GM12878 (cell line): ENCODE measurements around the gene PDE7B. TPM values are rescaled to one million over a fixed set of nuclear protein-coding genes. Genes with fewer than 3 reads are reported as not detected.

ENCODE experiments used
- ATAC-seq: fragments of 200-7000 bp; cut with Tn5 transposase; 3 replicates; pipeline ENCODE4 v1.9.1; 2020; ENCODE audit warnings: mild to moderate bottlenecking, moderate library complexity
- BruUV-seq: library from RNA; stranded (reverse); fragments of 400-500 nt; replicated peaks from 2 replicates; lab custom pipeline; 2021; lab: Mats Ljungman, UMichigan
- CTCF ChIA-PET: fragments of 300-600 bp; sonication (Branson Sonifier 250); formaldehyde crosslinking; extraction: SDS; loops from one replicate; lab custom pipeline; 2021; ENCODE audit warnings: inconsistent platforms; lab: Yijun Ruan, JAX
- POLR2A ChIA-PET: fragments of 350-600 bp; formaldehyde crosslinking; extraction: SDS; loops from one replicate; lab custom pipeline; 2021; ENCODE audit warnings: inconsistent platforms; lab: Charles Lee
- RAD21 ChIA-PET: fragments of 300-600 bp; sonication (Branson Sonifier 250); formaldehyde crosslinking; loops from one replicate; lab custom pipeline; 2023; ENCODE audit warnings: antibody characterized with exemption; ENCODE audit not compliant: unreplicated experiment; lab: Charles Lee
- SMC1A ChIA-PET: fragments of 300-600 bp; sonication (Branson Sonifier 250); formaldehyde crosslinking; loops from one replicate; lab custom pipeline; 2023; ENCODE audit not compliant: unreplicated experiment, uncharacterized antibody; lab: Charles Lee
- DNase-seq: peaks from one replicate; pipeline ENCODE4 v3.0.0-alpha.2; 2011; ENCODE audit warnings: low read depth, low spot score
- FAIRE-seq: peaks from 3 replicates; lab custom pipeline; 2011; peaks lifted over from hg19 to GRCh38; lab: Jason Lieb, UNC
- H2AFZ ChIP-seq: 2 replicates; pipeline ENCODE4 v1.6.0; 2011; ENCODE audit warnings: low read depth, low read length, control low read depth; ENCODE audit not compliant: control insufficient read depth
- H3K27ac ChIP-seq: 2 replicates; pipeline ENCODE4 v1.5.1; 2011; ENCODE audit warnings: control low read depth; ENCODE audit not compliant: control insufficient read depth, insufficient read depth
- H3K27me3 ChIP-seq, 2 experiments: replicated peaks in 1 of 2; 2 replicates each; pipeline versions ENCODE4 v1.6.0 to v1.6.1; 2011; ENCODE audit warnings: low read length in 1 of 2; ENCODE audit not compliant: control insufficient read depth in 2 of 2, insufficient read depth in 2 of 2
- H3K36me3 ChIP-seq, 2 experiments: 2 replicates each; pipeline ENCODE4 v1.5.1; 2011; ENCODE audit warnings: low read length in 1 of 2; ENCODE audit not compliant: control insufficient read depth in 2 of 2, insufficient read depth in 2 of 2
- H3K4me1 ChIP-seq: 2 replicates; pipeline ENCODE4 v1.6.1; 2011; ENCODE audit warnings: mild to moderate bottlenecking, low read length, moderate library complexity, mixed read lengths; ENCODE audit not compliant: control insufficient read depth, insufficient read depth
- H3K4me2 ChIP-seq: 2 replicates; pipeline ENCODE4 v1.6.0; 2011; ENCODE audit warnings: control low read depth; ENCODE audit not compliant: control insufficient read depth, insufficient read depth
- H3K4me3 ChIP-seq: fragments of 200-600 bp; sonication (generic); 2 replicates; pipeline ENCODE4 v1.5.1; 2016
- H3K79me2 ChIP-seq: 2 replicates; pipeline ENCODE4 v1.6.0; 2011; ENCODE audit warnings: low read length; ENCODE audit not compliant: control insufficient read depth, insufficient read depth
- H3K9ac ChIP-seq: 2 replicates; pipeline ENCODE4 v1.8.0; 2011; ENCODE audit warnings: low read length, control low read depth, mixed read lengths; ENCODE audit not compliant: control insufficient read depth, insufficient read depth
- H3K9me3 ChIP-seq: replicated peaks from 3 replicates; pipeline ENCODE4 v1.5.1; 2011; ENCODE audit warnings: mild to moderate bottlenecking, low read length; ENCODE audit not compliant: control insufficient read depth, insufficient read depth
- H4K20me1 ChIP-seq: 2 replicates; pipeline ENCODE4 v1.6.0; 2011; ENCODE audit not compliant: control insufficient read depth, insufficient read depth
- CBX5 ChIP-seq: sonication (generic); IDR thresholded peaks from 2 replicates; pipeline ENCODE4 v1.6.1; 2016; ENCODE audit warnings: low read depth, moderate library complexity, mild to moderate bottlenecking, inconsistent platforms
- MTA3 ChIP-seq: IDR thresholded peaks from 2 replicates; pipeline ENCODE4 v1.6.1; 2012; ENCODE audit warnings: low read length, inconsistent platforms, borderline replicate concordance
- PAX5 ChIP-seq: IDR thresholded peaks from 2 replicates; pipeline ENCODE4 v1.6.1; 2011; ENCODE audit warnings: low read depth, low read length, borderline replicate concordance
- POU2F2 ChIP-seq: IDR thresholded peaks from 3 replicates; pipeline ENCODE4 v1.6.1; 2011; ENCODE audit warnings: low read depth, mild to moderate bottlenecking, low read length, borderline replicate concordance
- TBL1XR1 ChIP-seq: IDR thresholded peaks from 2 replicates; pipeline ENCODE4 v1.6.1; 2012; ENCODE audit warnings: low read depth, low read length, improper control_type of control experiment
- TCF3 ChIP-seq: IDR thresholded peaks from 2 replicates; pipeline ENCODE4 v1.6.1; 2012; ENCODE audit warnings: low read depth, mild to moderate bottlenecking, low read length, borderline replicate concordance; ENCODE audit not compliant: insufficient read depth
- ZNF217 ChIP-seq: fragments of 450-650 bp; IDR thresholded peaks from 2 replicates; pipeline ENCODE4 v1.6.1; 2017; ENCODE audit warnings: antibody characterized with exemption, mild to moderate bottlenecking
- ZZZ3 ChIP-seq: IDR thresholded peaks from 2 replicates; pipeline ENCODE4 v1.6.1; 2011; ENCODE audit warnings: low read depth; ENCODE audit not compliant: control insufficient read depth, insufficient read length
- WGBS: methylation state at CpG from one replicate; pipeline ENCODE4 v1.1.6; 2016; ENCODE audit warnings: low lambda C conversion rate; ENCODE audit not compliant: insufficient replicate concordance, insufficient coverage; ENCODE audit errors: missing lambda C conversion rate; 5-methylcytosine and 5-hydroxymethylcytosine counted together
- in situ Hi-C: fragments of 300-500 bp; cut with MboI; formaldehyde crosslinking; loops from 9 replicates; pipeline ENCODE4 v1.14.3; 2018; ENCODE audit warnings: mixed read lengths
- intact Hi-C: fragments of 100-400 bp; cut with micrococcal nuclease; formaldehyde crosslinking; loops from one replicate; pipeline ENCODE4 v1.14.2; 2022; ENCODE audit not compliant: unreplicated experiment
- polyA plus RNA-seq, 11 experiments: library from polyadenylated mRNA; depleted of rRNA in 4 of 11; unstranded in 6 of 11; stranded (reverse) in 5 of 11; fragments of >200 nt; fragmentation: Nextera tagmentation in 4 of 11; fragmentation: Illumina TruSeq in 1 of 11; extraction: Ambion mirVana in 4 of 11; extraction: Trizol in 1 of 11; gene quantifications; 1 replicate in 1 of 11; 2 replicates in 10 of 11; pipeline versions ENCODE4 v1.2.1 to v1.2.3, GENCODE V29; 2011 to 2016; ENCODE audit warnings: inconsistent platforms in 2 of 11, missing spikeins in 2 of 11, low read depth in 1 of 11
- total RNA-seq, 4 experiments: library from RNA; depleted of rRNA in 3 of 4; stranded (reverse); fragments of >200 nt in 3 of 4; fragmentation: Illumina TruSeq in 1 of 4; extraction: Trizol in 1 of 4; gene quantifications; 2 replicates each; pipeline versions ENCODE4 v1.2.1 to v1.2.3, GENCODE V29; 2013 to 2021
- TF ChIP-seq, protein P1 (sequence below): fragments of 450-650 bp; IDR thresholded peaks from 2 replicates; pipeline ENCODE4 v1.6.1; 2017; ENCODE audit warnings: antibody characterized with exemption, mild to moderate bottlenecking, moderate library complexity
- TF ChIP-seq, protein P2 (sequence below): IDR thresholded peaks from 2 replicates; pipeline ENCODE4 v1.6.1; 2011; ENCODE audit warnings: borderline replicate concordance, low read depth, mild to moderate bottlenecking, moderate library complexity, mixed read lengths, low read length; ENCODE audit not compliant: insufficient read depth; ENCODE audit errors: extremely low read length

The PDE7B gene
- total and polyA plus RNA-seq, 10 of the 15 experiments (the other 5 are each of a cell fraction or from before 2014, with no cell fraction given), result not detected

DNA sequence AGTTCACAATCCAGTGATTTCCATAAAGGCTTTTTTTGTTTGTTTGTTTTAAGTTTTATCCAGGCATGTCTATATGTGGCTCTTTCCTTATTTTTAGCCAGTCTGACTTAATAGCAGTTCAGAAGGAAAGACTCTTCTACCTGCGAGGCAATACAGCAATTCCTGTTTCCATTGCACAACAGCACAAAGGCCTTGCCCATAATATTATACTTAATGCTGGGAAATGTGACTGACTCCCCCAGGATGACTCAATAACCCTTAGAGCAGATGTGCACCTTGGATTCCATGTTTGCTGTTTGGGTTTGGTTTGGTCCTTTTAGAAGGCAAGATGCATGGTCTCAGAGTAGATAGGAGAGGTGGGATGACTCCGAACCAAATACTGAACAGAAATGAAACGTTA, 214.5 kb downstream of the PDE7B start:
- no TSS peak for BruUV-seq
- no peaks in the 10 kb centered on the region for H4K20me1 ChIP-seq
- H2AFZ ChIP-seq, result no peak overlapping the region
- H3K4me3 ChIP-seq, result no peak overlapping the region
- ChIA-PET POLR2A (no interaction called here), RAD21 (no interaction called here), SMC1A (no interaction called here), CTCF (no interaction called here)
- H3K4me2 ChIP-seq, result no peak overlapping the region
- no peak overlapping the region for H3K9ac ChIP-seq
- no peaks in the 10 kb centered on the region for H3K9me3 ChIP-seq
- no peak for FAIRE-seq
- in situ Hi-C loops, result no loop called here
- H3K4me1 ChIP-seq, result no peaks in the 10 kb centered on the region
- no peak overlapping the region for H3K27ac ChIP-seq
- intact Hi-C loops, result no loop called here
- H3K36me3 ChIP-seq, result no peaks in the 10 kb centered on the region
- no peak for TF ChIP-seq POU2F2
- H3K79me2 ChIP-seq, result no peaks in the 10 kb centered on the region
- ATAC-seq, result no peak
- no peak for DNase-seq
- 31% methylated on average over 3 of the region's 3 CpGs for WGBS
- no peaks in the 10 kb centered on the region for H3K27me3 ChIP-seq

DNA sequence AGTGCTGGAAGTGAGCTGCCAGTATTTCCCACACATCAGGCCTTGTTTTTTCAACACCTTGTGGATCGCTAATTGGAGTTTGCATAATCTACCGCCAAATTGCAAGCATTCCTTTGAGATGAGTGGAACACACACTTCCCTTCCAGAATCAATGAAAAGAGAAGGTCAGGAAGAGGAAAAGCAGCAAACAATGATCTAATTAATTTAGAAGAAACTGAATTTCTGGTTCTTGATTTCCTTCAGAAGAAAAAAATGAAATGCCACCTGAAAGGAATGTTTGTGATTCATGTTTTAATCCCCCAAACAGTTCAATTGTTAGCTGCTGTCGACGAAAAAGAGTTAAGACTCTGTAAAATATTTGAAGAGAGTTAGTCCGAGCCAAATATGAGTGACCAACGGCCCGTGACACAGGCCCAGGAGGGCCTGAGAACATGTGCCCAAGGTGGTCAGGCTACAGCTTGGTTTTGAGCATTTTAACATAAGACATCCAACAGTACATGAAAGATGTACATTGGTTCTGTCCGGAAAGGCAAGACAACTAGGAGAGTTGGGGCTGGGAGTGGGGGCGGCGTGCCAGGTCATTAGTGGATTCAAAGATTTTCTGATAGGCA, 216.3 kb downstream of the PDE7B start:
- BruUV-seq, result no TSS peak
- ChIA-PET RAD21 (no interaction called here), CTCF (interaction anchor here (0.7 kb wide), 1 partner anchor 464 kb away, joined by 3 read pairs; no protein-coding TSS in a partner anchor), POLR2A (no interaction called here), SMC1A (no interaction called here)
- TF ChIP-seq, protein P1, sequence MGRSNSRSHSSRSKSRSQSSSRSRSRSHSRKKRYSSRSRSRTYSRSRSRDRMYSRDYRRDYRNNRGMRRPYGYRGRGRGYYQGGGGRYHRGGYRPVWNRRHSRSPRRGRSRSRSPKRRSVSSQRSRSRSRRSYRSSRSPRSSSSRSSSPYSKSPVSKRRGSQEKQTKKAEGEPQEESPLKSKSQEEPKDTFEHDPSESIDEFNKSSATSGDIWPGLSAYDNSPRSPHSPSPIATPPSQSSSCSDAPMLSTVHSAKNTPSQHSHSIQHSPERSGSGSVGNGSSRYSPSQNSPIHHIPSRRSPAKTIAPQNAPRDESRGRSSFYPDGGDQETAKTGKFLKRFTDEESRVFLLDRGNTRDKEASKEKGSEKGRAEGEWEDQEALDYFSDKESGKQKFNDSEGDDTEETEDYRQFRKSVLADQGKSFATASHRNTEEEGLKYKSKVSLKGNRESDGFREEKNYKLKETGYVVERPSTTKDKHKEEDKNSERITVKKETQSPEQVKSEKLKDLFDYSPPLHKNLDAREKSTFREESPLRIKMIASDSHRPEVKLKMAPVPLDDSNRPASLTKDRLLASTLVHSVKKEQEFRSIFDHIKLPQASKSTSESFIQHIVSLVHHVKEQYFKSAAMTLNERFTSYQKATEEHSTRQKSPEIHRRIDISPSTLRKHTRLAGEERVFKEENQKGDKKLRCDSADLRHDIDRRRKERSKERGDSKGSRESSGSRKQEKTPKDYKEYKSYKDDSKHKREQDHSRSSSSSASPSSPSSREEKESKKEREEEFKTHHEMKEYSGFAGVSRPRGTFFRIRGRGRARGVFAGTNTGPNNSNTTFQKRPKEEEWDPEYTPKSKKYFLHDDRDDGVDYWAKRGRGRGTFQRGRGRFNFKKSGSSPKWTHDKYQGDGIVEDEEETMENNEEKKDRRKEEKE, result no peak
- TF ChIP-seq TBL1XR1, result no peak
- TF ChIP-seq ZZZ3, result no peak
- no peak for TF ChIP-seq CBX5
- no peak for TF ChIP-seq MTA3
- TF ChIP-seq ZNF217, result no peak
- no peak for TF ChIP-seq PAX5
- TF ChIP-seq TCF3, result no peak
- TF ChIP-seq, protein P2, sequence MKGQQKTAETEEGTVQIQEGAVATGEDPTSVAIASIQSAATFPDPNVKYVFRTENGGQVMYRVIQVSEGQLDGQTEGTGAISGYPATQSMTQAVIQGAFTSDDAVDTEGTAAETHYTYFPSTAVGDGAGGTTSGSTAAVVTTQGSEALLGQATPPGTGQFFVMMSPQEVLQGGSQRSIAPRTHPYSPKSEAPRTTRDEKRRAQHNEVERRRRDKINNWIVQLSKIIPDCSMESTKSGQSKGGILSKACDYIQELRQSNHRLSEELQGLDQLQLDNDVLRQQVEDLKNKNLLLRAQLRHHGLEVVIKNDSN, result no peak
- Histone ChIP-seq H3K79me2 (no peaks in the 10 kb centered on the region), H3K4me3 (no peak overlapping the region), H3K9me3 (no peaks in the 10 kb centered on the region), H3K9ac (no peak overlapping the region), H3K4me1 (no peaks in the 10 kb centered on the region), H3K27ac (no peak overlapping the region), H3K27me3 (no peaks in the 10 kb centered on the region), H3K36me3 (no peaks in the 10 kb centered on the region), H4K20me1 (no peaks in the 10 kb centered on the region), H3K4me2 (no peak overlapping the region), H2AFZ (no peak overlapping the region)
- WGBS, result 65% methylated on average over 10 of the region's 10 CpGs
- ATAC-seq (no peak), FAIRE-seq (no peak), DNase-seq (no peak)
- intact Hi-C loops, result no loop called here
- in situ Hi-C loops, result no loop called here
